Measurements from ENCODE around the gene KIAA1328. TPM values are rescaled to one million over a fixed set of nuclear protein-coding genes. Genes with fewer than 3 reads are reported as not detected.
"Not testable (repeated sequence)": the region's sequence is repeated elsewhere in the genome, so short reads cannot be mapped to it uniquely, and the experiment has no call there.

KIAA1328 gene
- total and polyA plus RNA-seq, 3 experiments from 2014 or later, result 6.6 to 8.3 (median 6.8) TPM

- no peaks in the 10 kb centered on the region for H3K4me1 Mint-ChIP-seq
- peak overlapping the region in 1 of 8 donors; percentile 30 for H3K27ac Mint-ChIP-seq
- H3K4me3 Mint-ChIP-seq, result no peak overlapping the region
- Histone ChIP-seq H3K4me3 (ENCODE audit: low read length) (no peak overlapping the region), H3K36me3 (ENCODE audit: insufficient read depth, low read length) (no peaks in the 10 kb centered on the region), H3K4me1 (ENCODE audit: insufficient read depth, low read length) (no peaks in the 10 kb centered on the region), H3K9me3 (ENCODE audit: low read length) (no peaks in the 10 kb centered on the region), H3K27me3 (ENCODE audit: insufficient read depth, low read length, poor library complexity, severe bottlenecking) (no peaks in the 10 kb centered on the region), H3K27ac (ENCODE audit: low read depth, low read length) (no peak overlapping the region)
- DNase-seq, result no peak
- peaks cover 0 to 2% (median 0%) of the 10 kb centered on the region in 5 donors for H3K9me3 Mint-ChIP-seq
- ChIA-PET POLR2A (no interaction called here), CTCF (no interaction called here)
- H3K27me3 Mint-ChIP-seq, result no peaks in the 10 kb centered on the region
- H3K36me3 Mint-ChIP-seq, result peaks cover 8 to 36% (median 23%) of the 10 kb centered on the region in 3 donors
Observed at GRCh38 chr18:37161491-37161890, 332.6 kb downstream of the KIAA1328 start.

- Mint-ChIP-seq H3K4me3 (no peak overlapping the region), H3K36me3 (peaks cover 8 to 40% (median 27%) of the 10 kb centered on the region in 3 donors), H3K27me3 (no peaks in the 10 kb centered on the region), H3K4me1 (no peaks in the 10 kb centered on the region), H3K9me3 (peaks cover 0 to 3% (median 0%) of the 10 kb centered on the region in 5 donors), H3K27ac (no peak overlapping the region)
- H3K27me3 ChIP-seq (ENCODE audit: insufficient read depth, low read length, poor library complexity, severe bottlenecking), result no peaks in the 10 kb centered on the region
- no peaks in the 10 kb centered on the region for H3K9me3 ChIP-seq (ENCODE audit: low read length)
- ChIA-PET POLR2A (no interaction called here), CTCF (no interaction called here)
- no peak overlapping the region for H3K27ac ChIP-seq (ENCODE audit: low read depth, low read length)
- H3K4me1 ChIP-seq (ENCODE audit: insufficient read depth, low read length), result no peaks in the 10 kb centered on the region
- DNase-seq, result no peak
- no peaks in the 10 kb centered on the region for H3K36me3 ChIP-seq (ENCODE audit: insufficient read depth, low read length)
- H3K4me3 ChIP-seq (ENCODE audit: low read length), result no peak overlapping the region
Observed at GRCh38 chr18:37162551-37162950, 333.6 kb downstream of the KIAA1328 start.

- H3K4me3 ChIP-seq (ENCODE audit: low read length), result no peak overlapping the region
- Mint-ChIP-seq H3K4me3 (no peak overlapping the region), H3K27ac (no peak overlapping the region), H3K9me3 (peaks cover 0 to 3% (median 0%) of the 10 kb centered on the region in 5 donors), H3K27me3 (no peaks in the 10 kb centered on the region), H3K36me3 (peaks cover 8 to 45% (median 27%) of the 10 kb centered on the region in 3 donors), H3K4me1 (no peaks in the 10 kb centered on the region)
- ChIA-PET CTCF (no interaction called here), POLR2A (no interaction called here)
- H3K9me3 ChIP-seq (ENCODE audit: low read length), result no peaks in the 10 kb centered on the region
- H3K27ac ChIP-seq (ENCODE audit: low read depth, low read length), result no peak overlapping the region
- DNase-seq, result no peak
- no peaks in the 10 kb centered on the region for H3K4me1 ChIP-seq (ENCODE audit: insufficient read depth, low read length)
- no peaks in the 10 kb centered on the region for H3K27me3 ChIP-seq (ENCODE audit: insufficient read depth, low read length, poor library complexity, severe bottlenecking)
- H3K36me3 ChIP-seq (ENCODE audit: insufficient read depth, low read length), result no peaks in the 10 kb centered on the region
Observed at GRCh38 chr18:37163119-37163518, 334.2 kb downstream of the KIAA1328 start.

GRCh38 chr18:37166491-37166890, 337.6 kb downstream of the KIAA1328 start:
- Mint-ChIP-seq H3K4me3 (no peak overlapping the region), H3K27me3 (no peaks in the 10 kb centered on the region), H3K9me3 (peaks cover 0 to 3% (median 0%) of the 10 kb centered on the region in 5 donors), H3K36me3 (peaks cover 8 to 44% (median 22%) of the 10 kb centered on the region in 3 donors), H3K4me1 (no peaks in the 10 kb centered on the region), H3K27ac (no peak overlapping the region)
- POLR2A ChIA-PET, result no interaction called here
- no peak for DNase-seq
- CTCF ChIA-PET, result no interaction called here
- Histone ChIP-seq H3K27ac (ENCODE audit: low read depth, low read length) (no peak overlapping the region), H3K27me3 (ENCODE audit: insufficient read depth, low read length, poor library complexity, severe bottlenecking) (no peaks in the 10 kb centered on the region), H3K4me1 (ENCODE audit: insufficient read depth, low read length) (no peaks in the 10 kb centered on the region), H3K36me3 (ENCODE audit: insufficient read depth, low read length) (no peaks in the 10 kb centered on the region), H3K9me3 (ENCODE audit: low read length) (no peaks in the 10 kb centered on the region), H3K4me3 (ENCODE audit: low read length) (no peak overlapping the region)

GRCh38 chr18:37166966-37167365, 338.0 kb downstream of the KIAA1328 start:
- H3K27me3 ChIP-seq (ENCODE audit: insufficient read depth, low read length, poor library complexity, severe bottlenecking); H3K9me3 Mint-ChIP-seq; CTCF ChIA-PET; H3K36me3 ChIP-seq (ENCODE audit: insufficient read depth, low read length); H3K27ac Mint-ChIP-seq; POLR2A ChIA-PET; H3K27ac ChIP-seq (ENCODE audit: low read depth, low read length); H3K4me1 ChIP-seq (ENCODE audit: insufficient read depth, low read length); H3K27me3 Mint-ChIP-seq; DNase-seq; H3K4me3 ChIP-seq (ENCODE audit: low read length); H3K4me1 Mint-ChIP-seq; H3K9me3 ChIP-seq (ENCODE audit: low read length); H3K4me3 Mint-ChIP-seq: not testable (repeated sequence)
- H3K36me3 Mint-ChIP-seq, result peaks cover 8 to 49% (median 23%) of the 10 kb centered on the region in 3 donors

- H3K36me3 Mint-ChIP-seq, result peaks cover 19 to 40% (median 32%) of the 10 kb centered on the region in 3 donors
- CTCF ChIA-PET, result no interaction called here
- POLR2A ChIA-PET, result no interaction called here
- H3K4me1 ChIP-seq (ENCODE audit: insufficient read depth, low read length), result no peaks in the 10 kb centered on the region
- no peak overlapping the region for H3K27ac ChIP-seq (ENCODE audit: low read depth, low read length)
- H3K36me3 ChIP-seq (ENCODE audit: insufficient read depth, low read length), result no peaks in the 10 kb centered on the region
- H3K4me1 Mint-ChIP-seq, result no peaks in the 10 kb centered on the region
- no peaks in the 10 kb centered on the region for H3K9me3 ChIP-seq (ENCODE audit: low read length)
- peaks cover 0 to 3% (median 0%) of the 10 kb centered on the region in 5 donors for H3K9me3 Mint-ChIP-seq
- no peaks in the 10 kb centered on the region for H3K27me3 Mint-ChIP-seq
- H3K4me3 ChIP-seq (ENCODE audit: low read length), result no peak overlapping the region
- no peak for DNase-seq
- no peak overlapping the region for H3K27ac Mint-ChIP-seq
- no peaks in the 10 kb centered on the region for H3K27me3 ChIP-seq (ENCODE audit: insufficient read depth, low read length, poor library complexity, severe bottlenecking)
- no peak overlapping the region for H3K4me3 Mint-ChIP-seq
Observed at GRCh38 chr18:37170984-37171383, 342.1 kb downstream of the KIAA1328 start.

- H3K27ac ChIP-seq (ENCODE audit: low read depth, low read length), result no peak overlapping the region
- H3K36me3 Mint-ChIP-seq, result peaks cover 27 to 39% (median 28%) of the 10 kb centered on the region in 3 donors
- no peak for DNase-seq
- no peak overlapping the region for H3K4me3 Mint-ChIP-seq
- no peak overlapping the region for H3K4me3 ChIP-seq (ENCODE audit: low read length)
- CTCF ChIA-PET, result no interaction called here
- H3K27ac Mint-ChIP-seq, result no peak overlapping the region
- POLR2A ChIA-PET, result no interaction called here
- no peaks in the 10 kb centered on the region for H3K36me3 ChIP-seq (ENCODE audit: insufficient read depth, low read length)
- H3K9me3 ChIP-seq (ENCODE audit: low read length), result no peaks in the 10 kb centered on the region
- H3K4me1 ChIP-seq (ENCODE audit: insufficient read depth, low read length), result no peaks in the 10 kb centered on the region
- H3K27me3 Mint-ChIP-seq, result no peaks in the 10 kb centered on the region
- no peaks in the 10 kb centered on the region for H3K4me1 Mint-ChIP-seq
- no peaks in the 10 kb centered on the region for H3K9me3 Mint-ChIP-seq
- no peaks in the 10 kb centered on the region for H3K27me3 ChIP-seq (ENCODE audit: insufficient read depth, low read length, poor library complexity, severe bottlenecking)
Observed at GRCh38 chr18:37173384-37173783, 344.5 kb downstream of the KIAA1328 start.

- DNase-seq, result no peak
- no peaks in the 10 kb centered on the region for H3K4me1 ChIP-seq (ENCODE audit: insufficient read depth, low read length)
- POLR2A ChIA-PET, result no interaction called here
- no peak overlapping the region for H3K27ac ChIP-seq (ENCODE audit: low read depth, low read length)
- no peaks in the 10 kb centered on the region for H3K27me3 ChIP-seq (ENCODE audit: insufficient read depth, low read length, poor library complexity, severe bottlenecking)
- Mint-ChIP-seq H3K27me3 (no peaks in the 10 kb centered on the region), H3K36me3 (peaks cover 31 to 59% (median 32%) of the 10 kb centered on the region in 3 donors), H3K27ac (no peak overlapping the region), H3K4me1 (no peaks in the 10 kb centered on the region), H3K4me3 (no peak overlapping the region), H3K9me3 (no peaks in the 10 kb centered on the region)
- no peaks in the 10 kb centered on the region for H3K9me3 ChIP-seq (ENCODE audit: low read length)
- CTCF ChIA-PET, result no interaction called here
- H3K36me3 ChIP-seq (ENCODE audit: insufficient read depth, low read length), result no peaks in the 10 kb centered on the region
- H3K4me3 ChIP-seq (ENCODE audit: low read length), result no peak overlapping the region
Observed at GRCh38 chr18:37175727-37176620, 347.0 kb downstream of the KIAA1328 start.

Measured in CD8-positive, alpha-beta memory T cell (primary cell).